K562 (cell line): ENCODE data around the gene CACNA1S. TPM values are rescaled to one million over a fixed set of nuclear protein-coding genes. Genes with fewer than 3 reads are reported as not detected.

ENCODE experiments used
- CHD2 ChIP-seq: IDR thresholded peaks from 2 replicates; pipeline ENCODE4 v1.6.1; 2011; ENCODE audit warnings: low read depth, low read length
- CREB5 ChIP-seq: fragments of 250-450 bp; sonication (Bioruptor Pico); IDR thresholded peaks from 2 replicates; pipeline ENCODE4 v1.5.0; 2020; ENCODE audit warnings: mild to moderate bottlenecking
- EP400 ChIP-seq: fragments of 450-650 bp; IDR thresholded peaks from 2 replicates; pipeline ENCODE4 v1.6.1; 2017; ENCODE audit warnings: antibody characterized with exemption, mild to moderate bottlenecking, moderate library complexity
- MAFK ChIP-seq: IDR thresholded peaks from 2 replicates; pipeline ENCODE4 v1.6.1; 2011; ENCODE audit warnings: low read length, improper control_type of control experiment
- NFIC ChIP-seq: fragments of 450-650 bp; IDR thresholded peaks from 2 replicates; pipeline ENCODE4 v1.6.1; 2017; ENCODE audit warnings: mild to moderate bottlenecking, inconsistent platforms
- polyA plus RNA-seq, 8 experiments: library from polyadenylated mRNA; depleted of rRNA in 4 of 8; stranded (reverse) in 5 of 8; unstranded in 3 of 8; fragments of >200 nt; fragmentation: Nextera tagmentation in 2 of 8; fragmentation: Illumina TruSeq in 1 of 8; extraction: Ambion mirVana in 2 of 8; extraction: Trizol in 1 of 8; gene quantifications; 2 replicates each; pipeline versions ENCODE4 v1.2.1 to v1.2.3, GENCODE V29; 2011 to 2014; ENCODE audit warnings: inconsistent platforms in 1 of 8, missing spikeins in 1 of 8
- total RNA-seq, 7 experiments: library from RNA; depleted of rRNA in 6 of 7; stranded (reverse); fragments of >200 nt in 6 of 7; fragmentation: Illumina TruSeq in 2 of 7; extraction: Trizol in 2 of 7; gene quantifications; 2 replicates each; pipeline versions ENCODE4 v1.2.1 to v1.2.3, GENCODE V29; 2011 to 2021; ENCODE audit warnings: low replicate concordance in 1 of 7
- TF ChIP-seq, protein P1 (sequence below), 2 experiments: fragments of 450-650 bp; IDR thresholded peaks; 2 replicates each; pipeline ENCODE4 v1.6.1; 2018; ENCODE audit warnings: mild to moderate bottlenecking in 2 of 2, low read depth in 1 of 2; ENCODE audit not compliant: partially characterized antibody in 2 of 2

Gene CACNA1S
- total and polyA plus RNA-seq, 9 of the 15 experiments (the other 6 are each of a cell fraction or from before 2014, with no cell fraction given): not detected

DNA sequence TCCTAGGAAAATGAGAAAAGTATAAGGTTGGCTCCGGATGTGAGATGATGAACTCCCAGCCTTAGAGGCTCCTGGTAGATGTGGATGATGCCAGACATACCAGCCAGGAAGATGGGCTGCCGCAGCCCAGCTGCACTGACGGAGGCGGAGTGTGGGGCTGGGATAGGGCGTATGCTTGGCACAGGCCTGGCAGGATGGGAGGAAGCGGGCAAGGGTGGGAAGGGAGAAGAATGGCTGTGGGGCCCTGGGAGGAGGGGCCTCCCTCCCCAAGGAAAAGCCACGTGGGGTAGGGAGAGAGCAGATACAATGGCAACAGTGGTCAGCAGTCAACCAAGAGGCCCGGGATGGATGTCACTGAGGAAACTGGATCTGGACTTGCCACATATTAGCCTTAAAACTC, 47.4 kb downstream of the CACNA1S start (continued):
- TF ChIP-seq, protein P1, sequence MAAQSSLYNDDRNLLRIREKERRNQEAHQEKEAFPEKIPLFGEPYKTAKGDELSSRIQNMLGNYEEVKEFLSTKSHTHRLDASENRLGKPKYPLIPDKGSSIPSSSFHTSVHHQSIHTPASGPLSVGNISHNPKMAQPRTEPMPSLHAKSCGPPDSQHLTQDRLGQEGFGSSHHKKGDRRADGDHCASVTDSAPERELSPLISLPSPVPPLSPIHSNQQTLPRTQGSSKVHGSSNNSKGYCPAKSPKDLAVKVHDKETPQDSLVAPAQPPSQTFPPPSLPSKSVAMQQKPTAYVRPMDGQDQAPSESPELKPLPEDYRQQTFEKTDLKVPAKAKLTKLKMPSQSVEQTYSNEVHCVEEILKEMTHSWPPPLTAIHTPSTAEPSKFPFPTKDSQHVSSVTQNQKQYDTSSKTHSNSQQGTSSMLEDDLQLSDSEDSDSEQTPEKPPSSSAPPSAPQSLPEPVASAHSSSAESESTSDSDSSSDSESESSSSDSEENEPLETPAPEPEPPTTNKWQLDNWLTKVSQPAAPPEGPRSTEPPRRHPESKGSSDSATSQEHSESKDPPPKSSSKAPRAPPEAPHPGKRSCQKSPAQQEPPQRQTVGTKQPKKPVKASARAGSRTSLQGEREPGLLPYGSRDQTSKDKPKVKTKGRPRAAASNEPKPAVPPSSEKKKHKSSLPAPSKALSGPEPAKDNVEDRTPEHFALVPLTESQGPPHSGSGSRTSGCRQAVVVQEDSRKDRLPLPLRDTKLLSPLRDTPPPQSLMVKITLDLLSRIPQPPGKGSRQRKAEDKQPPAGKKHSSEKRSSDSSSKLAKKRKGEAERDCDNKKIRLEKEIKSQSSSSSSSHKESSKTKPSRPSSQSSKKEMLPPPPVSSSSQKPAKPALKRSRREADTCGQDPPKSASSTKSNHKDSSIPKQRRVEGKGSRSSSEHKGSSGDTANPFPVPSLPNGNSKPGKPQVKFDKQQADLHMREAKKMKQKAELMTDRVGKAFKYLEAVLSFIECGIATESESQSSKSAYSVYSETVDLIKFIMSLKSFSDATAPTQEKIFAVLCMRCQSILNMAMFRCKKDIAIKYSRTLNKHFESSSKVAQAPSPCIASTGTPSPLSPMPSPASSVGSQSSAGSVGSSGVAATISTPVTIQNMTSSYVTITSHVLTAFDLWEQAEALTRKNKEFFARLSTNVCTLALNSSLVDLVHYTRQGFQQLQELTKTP (IDR thresholded peaks at IDR 0.05; ENCODE audit: low read depth in 1 of 2, partially characterized antibody in 2 of 2): no peak
- no peak for TF ChIP-seq CREB5 (CRISPR knock-in tag)
- TF ChIP-seq NFIC: no peak
- TF ChIP-seq EP400: no peak
- no peak for TF ChIP-seq MAFK
- TF ChIP-seq CHD2: no peak
